ENCODE results near the gene OR10AD1. TPM values are rescaled to one million over a fixed set of nuclear protein-coding genes. Genes with fewer than 3 reads are reported as not detected.

The OR10AD1 gene, protein sequence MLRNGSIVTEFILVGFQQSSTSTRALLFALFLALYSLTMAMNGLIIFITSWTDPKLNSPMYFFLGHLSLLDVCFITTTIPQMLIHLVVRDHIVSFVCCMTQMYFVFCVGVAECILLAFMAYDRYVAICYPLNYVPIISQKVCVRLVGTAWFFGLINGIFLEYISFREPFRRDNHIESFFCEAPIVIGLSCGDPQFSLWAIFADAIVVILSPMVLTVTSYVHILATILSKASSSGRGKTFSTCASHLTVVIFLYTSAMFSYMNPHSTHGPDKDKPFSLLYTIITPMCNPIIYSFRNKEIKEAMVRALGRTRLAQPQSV
- total RNA-seq: not detected in 2 replicates

GRCh38 chr12:48203192-48203591 lies at the start of gene OR10AD1:
Gene OR10AD1 (minus strand): TSS chr12:48203292. CDS start chr12:48203292, 0 bp downstream.

DNA sequence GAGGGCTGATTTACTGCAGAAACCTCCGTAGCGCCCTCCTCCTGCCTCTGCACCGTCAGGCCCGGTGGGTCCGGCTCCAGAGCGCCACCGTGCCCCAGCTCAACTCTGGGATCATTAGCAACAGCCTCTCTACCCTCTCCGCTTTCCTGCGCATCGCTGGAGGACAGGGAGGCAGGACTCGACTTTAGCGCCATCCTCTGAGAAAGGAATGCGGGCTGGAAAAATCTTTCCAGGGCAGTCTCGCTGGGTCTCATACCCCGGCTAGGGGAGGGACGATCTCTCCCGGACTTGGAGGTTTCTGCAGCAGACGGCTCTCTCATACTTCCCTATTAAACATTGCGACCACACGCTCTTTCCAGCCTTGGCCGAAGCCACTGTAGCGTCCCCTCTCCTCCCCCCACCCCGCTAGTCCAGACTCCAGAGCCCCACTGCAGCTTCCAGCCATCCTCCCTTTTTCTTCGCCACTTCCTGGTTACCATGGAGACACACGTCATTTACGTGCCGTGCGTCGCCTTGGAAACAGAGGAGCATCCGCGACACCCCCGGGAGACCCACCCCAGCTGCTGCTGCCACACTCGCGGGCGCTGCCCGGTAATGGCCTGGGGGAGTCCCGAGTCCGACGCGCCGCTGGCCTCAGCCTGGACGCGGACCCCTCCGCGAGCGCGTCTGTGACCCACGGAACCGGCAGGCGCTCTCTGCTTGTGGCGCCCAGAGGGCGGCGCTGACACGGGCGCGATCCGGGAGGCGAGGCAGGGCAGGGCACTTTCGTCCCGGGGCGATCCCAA lies 19.8 kb downstream of the OR10AD1 start, which contains the start of gene CCDC184:
Gene CCDC184 (plus strand): TSS at position 554 of the 785 bp plus-strand sequence. CDS start 479 bp downstream, outside the sequence.

GRCh38 chr12:48157018-48157888 lies 45.8 kb downstream of the OR10AD1 start, which contains the start of gene ASB8:
Gene ASB8 (minus strand): TSS chr12:48157515. CDS start chr12:48153496, 4,019 bp downstream.

Other genes starting within 250 kb of the OR10AD1 start
- 17.5 and 29.6 TPM in 2 replicates for gene TMEM106C, start 239.7 kb downstream of the OR10AD1 start, total RNA-seq
- gene COL2A1, start 198.8 kb downstream of the OR10AD1 start, total RNA-seq: not detected in 2 replicates
- gene SENP1, start 97.2 kb downstream of the OR10AD1 start, total RNA-seq: 4.5 and 15.1 TPM in 2 replicates
- gene PFKM, start 83.9 kb downstream of the OR10AD1 start, total RNA-seq: 26.5 and 50.2 TPM in 2 replicates
- 14.4 and 16.0 TPM in 2 replicates for gene ASB8, start 45.8 kb downstream of the OR10AD1 start, total RNA-seq
- 0.16 and 1.8 TPM in 2 replicates for gene CCDC184, start 19.6 kb downstream of the OR10AD1 start, total RNA-seq
- 7.5 and 9.7 TPM in 2 replicates for gene ZNF641, start 147.6 kb upstream of the OR10AD1 start, total RNA-seq